Measurements from ENCODE around the gene DNMT3L.
"Not testable (repeated sequence)": the region's sequence is repeated elsewhere in the genome, so short reads cannot be mapped to it uniquely, and the experiment has no call there.

DNMT3L gene

GRCh38 chr21:44249204-44250037 lies 12.3 kb downstream of the DNMT3L start:
- DNase-seq (ENCODE audit: low spot score): not testable (repeated sequence)

GRCh38 chr21:44247904-44248303 lies 13.8 kb downstream of the DNMT3L start:
- not testable (repeated sequence) for DNase-seq (ENCODE audit: low spot score)

- not testable (repeated sequence) for DNase-seq (ENCODE audit: low spot score)
These were observed 17.7 kb downstream of the DNMT3L start for GRCh38 chr21:44243980-44244379.

- not testable (repeated sequence) for DNase-seq (ENCODE audit: low spot score)
These were observed 20.4 kb downstream of the DNMT3L start for GRCh38 chr21:44241281-44241680.

DNA sequence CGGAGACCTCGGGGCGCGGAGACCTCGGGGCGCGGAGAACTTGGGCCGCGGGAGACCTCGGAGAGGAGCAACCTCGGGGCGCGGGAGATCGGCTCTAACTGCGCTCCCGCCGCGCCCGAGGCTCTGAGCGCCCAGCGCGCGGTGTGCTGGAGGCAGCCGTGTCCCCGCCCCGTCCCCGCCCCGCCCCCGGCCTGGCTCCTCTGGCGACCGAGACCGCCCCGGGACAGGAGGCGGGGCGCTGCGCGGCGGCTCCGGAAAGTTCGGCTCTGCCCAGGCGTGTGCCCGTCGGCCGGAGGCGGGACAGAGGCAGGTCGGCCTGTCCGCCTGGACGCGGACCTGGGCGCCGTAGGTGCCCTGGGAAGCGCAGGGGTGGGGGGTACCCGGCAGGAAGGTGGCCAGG lies 20.9 kb downstream of the DNMT3L start, which contains the start of gene ICOSLG:
ICOSLG (minus strand) TSS at position 102 of the 400 bp plus-strand sequence. CDS start 126 bp downstream, outside the sequence.
- DNase-seq (ENCODE audit: low spot score): not testable (repeated sequence)

GRCh38 chr21:44240353-44240752 lies 21.3 kb downstream of the DNMT3L start:
- not testable (repeated sequence) for DNase-seq (ENCODE audit: low spot score)

GRCh38 chr21:44229561-44229960 lies 32.1 kb downstream of the DNMT3L start:
- DNase-seq (ENCODE audit: low spot score): not testable (repeated sequence)

- DNase-seq (ENCODE audit: low spot score): not testable (repeated sequence)
These were observed 33.6 kb downstream of the DNMT3L start for GRCh38 chr21:44228109-44228508.

GRCh38 chr21:44227614-44228013 lies 34.1 kb downstream of the DNMT3L start:
- DNase-seq (ENCODE audit: low spot score): not testable (repeated sequence)

DNA sequence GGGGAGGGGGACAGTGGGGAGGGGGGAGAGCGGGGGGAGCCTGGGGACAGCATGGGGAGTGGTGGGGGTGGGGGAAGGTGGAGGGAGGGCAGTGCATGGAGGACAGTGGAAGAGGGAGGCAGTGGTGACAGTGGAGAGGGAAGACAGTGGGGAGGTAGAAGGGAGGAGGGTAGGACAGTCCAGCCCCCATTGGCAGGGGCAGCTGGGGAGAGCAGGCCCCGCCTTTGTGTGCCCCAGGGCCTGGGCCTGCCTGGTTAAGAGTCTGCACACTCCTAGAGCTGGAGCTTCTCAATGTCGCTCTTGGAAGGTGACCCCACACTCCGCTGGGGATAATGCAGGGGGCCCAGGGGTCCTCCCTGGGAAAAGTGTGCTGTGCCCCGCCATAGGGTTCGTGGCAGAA lies 36.1 kb downstream of the DNMT3L start:
- DNase-seq (ENCODE audit: low spot score): not testable (repeated sequence)

GRCh38 chr21:44223334-44223733 lies 38.4 kb downstream of the DNMT3L start:
- not testable (repeated sequence) for DNase-seq (ENCODE audit: low spot score)

DNA sequence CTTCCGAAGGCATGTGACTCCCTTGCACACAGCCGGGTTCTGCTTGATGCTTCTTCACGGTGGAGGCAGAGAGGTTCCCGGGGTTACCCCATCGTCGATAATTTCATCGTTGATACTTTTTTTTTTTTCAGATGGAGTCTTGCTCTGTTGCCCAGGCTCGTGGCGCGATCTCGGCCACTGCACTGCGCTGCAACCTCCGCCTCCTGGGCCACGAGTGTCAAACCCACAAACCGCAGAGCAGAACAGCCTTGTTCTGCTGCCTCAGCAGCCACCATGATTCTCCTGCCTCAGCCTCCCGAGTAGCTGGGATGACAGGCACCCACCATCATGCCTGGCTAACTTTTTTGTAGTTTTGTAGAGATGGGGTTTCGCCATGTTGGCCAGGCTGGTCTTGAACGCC lies 41.0 kb downstream of the DNMT3L start:
- DNase-seq (ENCODE audit: low spot score): not testable (repeated sequence)

DNA sequence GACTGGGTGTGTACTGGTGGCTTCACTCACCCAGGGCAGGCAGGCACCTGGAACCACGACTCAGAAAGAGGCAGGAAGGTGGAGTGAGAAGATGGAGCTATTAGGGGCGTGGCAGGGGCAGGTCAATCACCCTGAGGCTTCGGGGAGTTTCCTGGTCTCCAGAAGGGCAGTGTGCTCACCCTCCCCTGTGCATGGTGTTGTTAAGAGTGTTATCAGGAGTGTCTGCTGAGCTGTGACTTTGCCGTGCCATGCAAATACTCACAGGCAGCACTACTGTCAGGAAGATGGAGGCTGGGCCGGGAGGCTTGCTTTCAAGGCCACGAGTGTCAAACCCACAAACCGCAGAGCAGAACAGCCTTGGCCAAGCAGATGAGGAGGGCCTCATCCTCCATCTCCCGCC lies 43.2 kb downstream of the DNMT3L start:
- not testable (repeated sequence) for DNase-seq (ENCODE audit: low spot score)

GRCh38 chr21:44211978-44212377 lies 49.7 kb downstream of the DNMT3L start:
- DNase-seq (ENCODE audit: low spot score): not testable (repeated sequence)

DNA sequence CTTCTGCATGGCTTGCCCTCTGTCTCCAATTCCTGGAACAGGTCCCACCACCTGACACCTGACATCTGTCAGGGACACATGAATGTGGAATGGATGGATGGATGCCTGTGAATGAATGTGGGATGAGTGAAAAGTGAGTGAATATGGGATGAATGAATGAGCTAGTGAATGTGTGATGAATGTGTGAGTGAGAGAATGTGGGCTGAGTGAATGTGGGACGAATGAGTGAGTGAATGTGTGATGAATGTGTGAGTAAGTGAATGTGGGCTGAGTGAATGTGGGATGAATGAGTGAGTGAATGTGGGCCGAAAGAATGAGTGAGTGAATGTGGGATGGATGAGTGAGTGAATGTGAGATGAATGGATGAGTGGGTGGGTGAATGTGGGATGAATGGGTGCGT lies 50.1 kb downstream of the DNMT3L start:
- DNase-seq (ENCODE audit: low spot score): not testable (repeated sequence)

DNA sequence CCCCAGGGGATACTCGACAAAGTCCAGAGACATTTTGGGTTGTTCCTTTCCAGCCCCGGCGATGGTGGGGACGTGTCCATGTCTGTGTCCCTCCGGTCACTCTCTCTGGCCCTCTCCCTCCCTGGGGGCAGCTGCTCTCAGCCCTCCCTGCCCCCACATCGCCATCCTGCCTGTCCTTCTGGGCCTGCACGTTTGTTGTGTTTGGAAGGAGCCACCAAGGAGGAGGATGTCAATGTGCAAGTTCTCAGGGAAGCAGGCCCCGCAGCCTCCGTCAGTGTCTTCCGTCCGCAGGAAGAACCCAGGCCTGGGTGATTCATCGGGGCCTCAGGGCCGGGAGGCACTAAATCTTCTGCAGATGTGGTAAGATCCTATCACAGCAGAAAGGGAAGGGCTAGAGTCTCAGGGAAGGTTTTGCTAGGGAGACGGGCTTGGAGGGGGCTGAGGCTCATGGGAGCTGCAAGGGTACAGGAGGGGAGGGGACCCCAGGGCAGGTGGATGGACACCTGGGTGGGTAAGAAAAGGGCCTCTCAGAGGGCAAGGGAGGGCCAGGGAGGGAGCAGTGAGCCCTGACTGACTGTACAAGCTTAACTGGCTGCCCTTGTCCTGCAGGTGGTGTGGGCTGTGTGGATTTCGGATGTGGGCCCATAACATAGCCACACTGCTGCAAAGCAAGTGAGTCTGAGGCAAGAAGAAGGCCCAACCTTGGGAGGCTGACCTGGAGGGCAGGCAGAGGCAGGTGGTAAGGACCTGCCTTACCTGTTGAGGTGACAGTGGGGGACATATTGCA lies 53.6 kb downstream of the DNMT3L start:
- DNase-seq (ENCODE audit: low spot score): not testable (repeated sequence)

DNA sequence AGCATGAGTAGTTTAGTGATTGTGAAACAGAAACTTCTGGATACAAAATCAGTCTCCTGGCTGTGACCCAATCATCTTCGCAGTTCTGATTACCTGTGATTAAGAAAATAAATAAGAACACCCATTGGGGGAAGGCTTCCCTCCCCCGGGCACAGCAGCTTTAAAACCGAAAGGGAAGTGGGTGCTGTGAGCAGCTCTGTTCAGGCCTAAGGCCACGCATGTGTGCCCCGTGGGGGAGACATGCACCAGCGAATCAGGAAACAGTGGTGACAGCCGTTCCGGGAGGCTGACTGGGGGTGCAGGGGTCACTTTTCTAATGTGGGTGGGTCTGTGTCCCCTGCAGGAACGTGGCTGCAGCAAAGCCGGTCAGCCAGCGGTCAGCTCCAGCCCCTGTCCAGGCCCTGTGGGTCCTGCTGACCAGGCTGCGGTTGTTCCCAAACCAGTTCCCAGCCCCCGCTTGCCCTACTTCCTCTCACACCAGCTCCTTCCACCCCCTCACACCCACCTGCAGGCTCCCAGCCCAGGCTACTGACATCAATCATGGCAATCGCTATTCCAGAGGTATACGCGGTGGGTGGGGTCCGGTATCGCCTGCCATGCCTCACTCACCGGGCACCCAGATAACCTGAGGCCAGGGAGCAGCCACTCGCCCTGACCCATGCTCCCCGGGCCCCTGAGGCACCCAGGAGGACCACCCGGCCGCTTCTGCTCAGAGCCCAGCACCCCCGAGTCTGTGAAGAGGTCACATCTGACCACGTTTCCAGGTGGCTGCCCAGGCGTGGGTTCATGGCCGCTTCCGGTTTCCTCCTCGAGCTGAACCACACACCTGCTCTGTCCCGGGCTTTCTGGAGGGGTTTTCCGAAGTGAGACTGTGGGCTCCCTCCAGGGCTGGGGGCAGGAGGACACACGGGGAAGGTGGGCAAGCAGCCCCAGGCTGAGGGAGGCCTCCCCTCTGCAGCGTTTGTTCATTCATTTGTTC lies 54.7 kb downstream of the DNMT3L start:
- DNase-seq (ENCODE audit: low spot score): not testable (repeated sequence)

DNA sequence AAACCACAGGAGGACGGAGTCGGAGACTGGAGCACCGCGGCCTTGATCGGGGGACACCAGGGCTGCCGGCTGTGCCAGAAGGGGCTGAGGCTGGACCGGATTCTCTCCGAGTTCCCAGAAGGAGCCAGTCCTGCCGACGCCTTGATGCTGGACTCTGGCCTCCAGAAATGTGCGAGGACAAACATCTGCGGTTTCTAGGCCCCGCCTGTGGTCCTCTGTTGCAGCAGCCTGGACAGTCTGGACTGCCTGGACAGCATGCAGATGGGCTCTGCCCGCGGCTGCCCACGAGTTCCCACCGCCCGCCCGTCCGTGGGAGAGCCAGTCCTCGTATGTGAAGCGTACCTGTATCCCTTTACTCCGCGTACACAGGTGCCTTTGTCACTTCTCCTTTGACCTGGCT lies 55.5 kb downstream of the DNMT3L start:
- DNase-seq (ENCODE audit: low spot score): not testable (repeated sequence)

- DNase-seq (ENCODE audit: low spot score): not testable (repeated sequence)
These were observed 59.0 kb downstream of the DNMT3L start for GRCh38 chr21:44202590-44203299.

- DNase-seq (ENCODE audit: low spot score): not testable (repeated sequence)
These were observed 61.7 kb downstream of the DNMT3L start for GRCh38 chr21:44199997-44200396.

- DNase-seq (ENCODE audit: low spot score): no peak
These were observed 62.2 kb downstream of the DNMT3L start for GRCh38 chr21:44199448-44199847.
